ES-I3 (cell line): ENCODE data around the gene SRD5A1.

Experiments used
- H3K36me3 ChIP-seq: 2 replicates; pipeline ENCODE4 v1.6.1; 2013; ENCODE audit warnings: mild to moderate bottlenecking, low read length, control low read depth, moderate library complexity; ENCODE audit not compliant: insufficient read depth
- H3K4me1 ChIP-seq: 2 replicates; pipeline ENCODE4 v1.6.1; 2013; ENCODE audit warnings: mild to moderate bottlenecking, control low read depth, low read length; ENCODE audit not compliant: insufficient read depth
- H3K9ac ChIP-seq: 2 replicates; pipeline ENCODE4 v1.6.1; 2013; ENCODE audit warnings: low read depth, mild to moderate bottlenecking, low read length, moderate library complexity
- H3K9me3 ChIP-seq: 2 replicates; pipeline ENCODE4 v1.6.1; 2013; ENCODE audit warnings: mild to moderate bottlenecking, low read length, moderate library complexity; ENCODE audit not compliant: control insufficient read depth, insufficient read depth

Gene SRD5A1

GRCh38 chr5:6615034-6615815 lies 18.0 kb upstream of the SRD5A1 start:
- Histone ChIP-seq H3K36me3 (peaks cover 60% of the 10 kb centered on the region), H3K9me3 (no peaks in the 10 kb centered on the region), H3K9ac (no peak overlapping the region), H3K4me1 (no peaks in the 10 kb centered on the region)

GRCh38 chr5:6616632-6617031 lies 16.6 kb upstream of the SRD5A1 start:
- Histone ChIP-seq H3K9me3 (no peaks in the 10 kb centered on the region), H3K4me1 (no peaks in the 10 kb centered on the region), H3K36me3 (peaks cover 58% of the 10 kb centered on the region), H3K9ac (no peak overlapping the region)

GRCh38 chr5:6623228-6623627 lies 10.0 kb upstream of the SRD5A1 start:
- Histone ChIP-seq H3K36me3 (peaks cover 45% of the 10 kb centered on the region), H3K9me3 (no peaks in the 10 kb centered on the region), H3K9ac (no peak overlapping the region), H3K4me1 (no peaks in the 10 kb centered on the region)

GRCh38 chr5:6623941-6624340 lies 9.3 kb upstream of the SRD5A1 start:
- Histone ChIP-seq H3K9ac (no peak overlapping the region), H3K36me3 (peaks cover 41% of the 10 kb centered on the region), H3K9me3 (no peaks in the 10 kb centered on the region), H3K4me1 (no peaks in the 10 kb centered on the region)

- no peak overlapping the region for H3K9ac ChIP-seq
- no peaks in the 10 kb centered on the region for H3K9me3 ChIP-seq
- H3K36me3 ChIP-seq: peaks cover 39% of the 10 kb centered on the region
- peaks cover 2% of the 10 kb centered on the region; the same call in 1 of the 2 replicates for H3K4me1 ChIP-seq
These were observed 6.7 kb upstream of the SRD5A1 start for GRCh38 chr5:6626508-6626907.

- peaks cover 3% of the 10 kb centered on the region; the same call in 1 of the 2 replicates for H3K4me1 ChIP-seq
- H3K9me3 ChIP-seq: no peaks in the 10 kb centered on the region
- H3K9ac ChIP-seq: 0 out of 2 replicates have a peak overlapping the region, but pooled peaks have one; percentile 70
- H3K36me3 ChIP-seq: peaks cover 15% of the 10 kb centered on the region
These were observed 1.8 kb upstream of the SRD5A1 start for GRCh38 chr5:6631441-6631840.

- peaks cover 3% of the 10 kb centered on the region; the same call in 1 of the 2 replicates for H3K4me1 ChIP-seq
- H3K9me3 ChIP-seq: no peaks in the 10 kb centered on the region
- peak overlapping the region; percentile 70 for H3K9ac ChIP-seq
- H3K36me3 ChIP-seq: peaks cover 15% of the 10 kb centered on the region
These were observed 834 bp upstream of the SRD5A1 start for GRCh38 chr5:6632324-6632887.

- Histone ChIP-seq H3K9ac (peak overlapping the region; percentile 70), H3K36me3 (peaks cover 15% of the 10 kb centered on the region), H3K9me3 (no peaks in the 10 kb centered on the region), H3K4me1 (peaks cover 3% of the 10 kb centered on the region; the same call in 1 of the 2 replicates)
These were observed 417 bp downstream of the SRD5A1 start for GRCh38 chr5:6633469-6634245.

GRCh38 chr5:6634306-6634705 lies 1.1 kb downstream of the SRD5A1 start:
- Histone ChIP-seq H3K9ac (peak overlapping the region; percentile 70), H3K36me3 (peaks cover 11% of the 10 kb centered on the region; the same call in 1 of the 2 replicates), H3K9me3 (no peaks in the 10 kb centered on the region), H3K4me1 (peaks cover 3% of the 10 kb centered on the region; the same call in 1 of the 2 replicates)

- Histone ChIP-seq H3K36me3 (peaks cover 5% of the 10 kb centered on the region; the same call in 1 of the 2 replicates), H3K4me1 (peaks cover 3% of the 10 kb centered on the region; the same call in 1 of the 2 replicates), H3K9ac (peak overlapping the region; percentile 19; the same call in 1 of the 2 replicates), H3K9me3 (no peaks in the 10 kb centered on the region)
These were observed 1.7 kb downstream of the SRD5A1 start for GRCh38 chr5:6634788-6635430.

- Histone ChIP-seq H3K9me3 (no peaks in the 10 kb centered on the region), H3K4me1 (peaks cover 3% of the 10 kb centered on the region; the same call in 1 of the 2 replicates), H3K9ac (no peak overlapping the region), H3K36me3 (peaks cover 2% of the 10 kb centered on the region; the same call in 1 of the 2 replicates)
These were observed 3.1 kb downstream of the SRD5A1 start for GRCh38 chr5:6636293-6636692.

GRCh38 chr5:6637022-6637421 lies 3.8 kb downstream of the SRD5A1 start:
- no peak overlapping the region for H3K9ac ChIP-seq
- H3K9me3 ChIP-seq: no peaks in the 10 kb centered on the region
- no peaks in the 10 kb centered on the region for H3K36me3 ChIP-seq
- no peaks in the 10 kb centered on the region for H3K4me1 ChIP-seq

GRCh38 chr5:6637590-6637989 lies 4.3 kb downstream of the SRD5A1 start:
- no peaks in the 10 kb centered on the region for H3K36me3 ChIP-seq
- no peaks in the 10 kb centered on the region for H3K9me3 ChIP-seq
- no peak overlapping the region for H3K9ac ChIP-seq
- no peaks in the 10 kb centered on the region for H3K4me1 ChIP-seq

- Histone ChIP-seq H3K36me3 (no peaks in the 10 kb centered on the region), H3K9ac (no peak overlapping the region), H3K9me3 (no peaks in the 10 kb centered on the region), H3K4me1 (no peaks in the 10 kb centered on the region)
These were observed 5.0 kb downstream of the SRD5A1 start for GRCh38 chr5:6638236-6638635.
